Lung (tissue), 12 donors: ENCODE results near the gene RPL18. TPM values are rescaled to one million over a fixed set of nuclear protein-coding genes. Genes with fewer than 3 reads are reported as not detected.

ENCODE experiments used
- ATAC-seq: fragments of 200-7000 bp; cut with Tn5 transposase; one replicate; pipeline ENCODE4 v1.9.1; 2020; ENCODE audit warnings: moderate number of reproducible peaks; ENCODE audit not compliant: insufficient read depth, low FRiP score
- DNase-seq, 3 donors: peaks; one replicate each; pipeline ENCODE4 v3.0.0-alpha.2; 2013 to 2017
- H3K27ac ChIP-seq, 2 donors: one replicate each; pipeline ENCODE4 v1.5.1; 2013; ENCODE audit warnings: mild to moderate bottlenecking in 2 of 2, moderate library complexity in 2 of 2, control low read depth in 1 of 2, inconsistent platforms in 1 of 2, low read depth in 1 of 2, low read length in 1 of 2
- H3K27me3 ChIP-seq, 3 donors: one replicate each; pipeline ENCODE4 v1.5.1; 2013; ENCODE audit warnings: low read length in 2 of 3; ENCODE audit not compliant: control insufficient read depth in 3 of 3, insufficient read depth in 3 of 3
- H3K36me3 ChIP-seq, 4 donors: one replicate each; pipeline ENCODE4 v1.5.1; 2013; ENCODE audit warnings: low read length in 4 of 4, mild to moderate bottlenecking in 1 of 4, moderate library complexity in 1 of 4; ENCODE audit not compliant: control insufficient read depth in 4 of 4, insufficient read depth in 4 of 4
- H3K4me1 ChIP-seq, 5 donors: one replicate each; pipeline ENCODE4 v1.5.1; 2013; ENCODE audit warnings: low read length in 5 of 5, mild to moderate bottlenecking in 2 of 5, moderate library complexity in 1 of 5; ENCODE audit not compliant: control insufficient read depth in 5 of 5, insufficient read depth in 5 of 5
- H3K4me3 ChIP-seq: one replicate; pipeline ENCODE4 v1.5.1; 2013; ENCODE audit warnings: mild to moderate bottlenecking, control low read depth, moderate library complexity
- H3K9ac ChIP-seq, 2 donors: one replicate each; pipeline ENCODE4 v1.5.1; 2013; ENCODE audit warnings: low read length in 2 of 2, control low read depth in 1 of 2; ENCODE audit not compliant: insufficient read depth in 1 of 2
- H3K9me3 ChIP-seq, 4 donors: one replicate each; pipeline ENCODE4 v1.5.1; 2013; ENCODE audit warnings: low read length in 3 of 4, mild to moderate bottlenecking in 1 of 4, moderate library complexity in 1 of 4; ENCODE audit not compliant: control insufficient read depth in 4 of 4, insufficient read depth in 3 of 4
- WGBS, 2 donors: extraction: QIAGEN DNeasy Blood & Tissue Kit; methylation state at CpG; one replicate each; pipeline ENCODE4 v1.1.7; 2013; 5-methylcytosine and 5-hydroxymethylcytosine counted together
- polyA plus RNA-seq, 2 donors: library from polyadenylated mRNA; stranded (reverse); fragments of 200-250 nt; gene quantifications; one replicate each; pipeline ENCODE4 v1.2.1, GENCODE V29; 2013
- total RNA-seq, 2 donors: library from RNA; depleted of rRNA in 1 of 2; stranded (reverse); fragments of >200 nt in 1 of 2; gene quantifications; one replicate each; pipeline ENCODE4 v1.2.1, GENCODE V29; 2014 to 2021
- TF ChIP-seq, protein P1 (sequence below): IDR thresholded peaks from 2 replicates; pipeline ENCODE4 v1.5.1; 2012; ENCODE audit warnings: mild to moderate bottlenecking; ENCODE audit errors: control extremely low read depth, extremely low read depth
- donor health status: control.
- donor health status: control.
- donor health status: Bipolar disorder and iron deficiency.
- donor health status: healthy.
- donor health status: DM: yes; HTN: yes; CAD: no.

RPL18 gene
- total and polyA plus RNA-seq, 4 donors: 1,019 to 3,542 (median 1,407) TPM

DNA sequence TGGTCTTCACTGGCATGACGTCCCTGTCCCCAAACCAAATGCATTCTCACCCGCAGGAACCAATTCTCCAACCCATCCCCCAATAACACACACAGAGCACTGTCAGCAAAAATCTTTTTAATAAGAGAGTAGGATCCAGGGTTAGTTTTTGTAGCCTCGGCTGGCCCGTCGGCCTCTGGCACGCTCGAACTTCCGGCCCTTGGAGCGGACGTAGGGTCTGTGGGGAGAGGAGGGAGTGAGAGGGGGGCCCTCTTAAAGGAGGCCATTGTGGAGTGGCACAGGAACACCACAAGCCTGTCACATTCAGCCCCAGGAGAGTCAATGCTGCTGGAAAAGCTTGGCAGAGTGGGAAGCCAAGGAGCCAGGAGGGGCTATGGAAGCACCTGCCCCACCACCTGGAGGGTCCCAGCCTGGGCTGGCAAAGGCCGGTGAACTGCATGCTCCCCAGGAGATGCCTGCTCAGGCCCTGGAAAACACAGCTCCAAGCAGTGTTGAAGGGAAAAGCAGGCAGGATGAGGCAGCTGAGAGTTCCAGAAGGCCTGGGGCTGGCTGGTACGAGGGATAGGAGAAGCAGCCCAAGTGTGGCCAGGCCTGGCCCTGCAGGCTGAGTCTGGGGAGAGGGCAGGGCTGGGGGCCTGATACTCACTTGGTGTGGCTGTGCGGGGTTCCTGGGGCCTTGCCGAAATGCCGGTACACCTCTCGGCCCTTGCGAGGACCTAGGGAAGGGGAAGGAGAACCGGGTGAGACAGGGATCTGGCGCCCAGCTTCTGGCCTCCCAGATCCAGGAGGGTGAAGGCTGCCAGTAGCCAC lies 3.5 kb downstream of the RPL18 start:
- ATAC-seq (no peak), DNase-seq (no peak)
- no peak overlapping the region for H3K4me3 ChIP-seq
- H3K4me1 ChIP-seq: peaks cover 0 to 41% (median 20%) of the 10 kb centered on the region in 5 donors
- peaks cover 13 to 38% (median 22%) of the 10 kb centered on the region in 4 donors for H3K36me3 ChIP-seq
- no peaks in the 10 kb centered on the region for H3K27me3 ChIP-seq
- H3K27ac ChIP-seq: peak overlapping the region in 1 of 2 donors; percentile 78
- H3K9me3 ChIP-seq: no peaks in the 10 kb centered on the region
- TF ChIP-seq, protein P1, sequence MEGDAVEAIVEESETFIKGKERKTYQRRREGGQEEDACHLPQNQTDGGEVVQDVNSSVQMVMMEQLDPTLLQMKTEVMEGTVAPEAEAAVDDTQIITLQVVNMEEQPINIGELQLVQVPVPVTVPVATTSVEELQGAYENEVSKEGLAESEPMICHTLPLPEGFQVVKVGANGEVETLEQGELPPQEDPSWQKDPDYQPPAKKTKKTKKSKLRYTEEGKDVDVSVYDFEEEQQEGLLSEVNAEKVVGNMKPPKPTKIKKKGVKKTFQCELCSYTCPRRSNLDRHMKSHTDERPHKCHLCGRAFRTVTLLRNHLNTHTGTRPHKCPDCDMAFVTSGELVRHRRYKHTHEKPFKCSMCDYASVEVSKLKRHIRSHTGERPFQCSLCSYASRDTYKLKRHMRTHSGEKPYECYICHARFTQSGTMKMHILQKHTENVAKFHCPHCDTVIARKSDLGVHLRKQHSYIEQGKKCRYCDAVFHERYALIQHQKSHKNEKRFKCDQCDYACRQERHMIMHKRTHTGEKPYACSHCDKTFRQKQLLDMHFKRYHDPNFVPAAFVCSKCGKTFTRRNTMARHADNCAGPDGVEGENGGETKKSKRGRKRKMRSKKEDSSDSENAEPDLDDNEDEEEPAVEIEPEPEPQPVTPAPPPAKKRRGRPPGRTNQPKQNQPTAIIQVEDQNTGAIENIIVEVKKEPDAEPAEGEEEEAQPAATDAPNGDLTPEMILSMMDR: no peak
- 73 to 84% methylated on average over 17 to 19 of the region's 19 CpGs for WGBS, 2 donors
- H3K9ac ChIP-seq: no peak overlapping the region

- Histone ChIP-seq H3K36me3 (peaks cover 13 to 38% (median 22%) of the 10 kb centered on the region in 4 donors), H3K9ac (no peak within 1 kb of the TSS), H3K27ac (peak within 1 kb of the TSS in 1 of 2 donors; percentile 78), H3K9me3 (no peaks in the 10 kb centered on the region), H3K4me3 (peak within 1 kb of the TSS; percentile 14), H3K4me1 (peaks cover 0 to 38% (median 20%) of the 10 kb centered on the region in 5 donors), H3K27me3 (no peaks in the 10 kb centered on the region)
- peak; percentile 39 to 57 (median 40) for DNase-seq
- WGBS, 2 donors: 52 to 68% methylated on average over 29 to 31 of the region's 31 CpGs
- peak; percentile 10 for ATAC-seq
- TF ChIP-seq, protein P1: no peak
Measured at GRCh38 chr19:48614436-48615230, 4.3 kb downstream of the RPL18 start, which contains the start of gene FAM83E. FAM83E (minus strand) TSS chr19:48615076; CDS start chr19:48613372, 1,704 bp downstream.

DNA sequence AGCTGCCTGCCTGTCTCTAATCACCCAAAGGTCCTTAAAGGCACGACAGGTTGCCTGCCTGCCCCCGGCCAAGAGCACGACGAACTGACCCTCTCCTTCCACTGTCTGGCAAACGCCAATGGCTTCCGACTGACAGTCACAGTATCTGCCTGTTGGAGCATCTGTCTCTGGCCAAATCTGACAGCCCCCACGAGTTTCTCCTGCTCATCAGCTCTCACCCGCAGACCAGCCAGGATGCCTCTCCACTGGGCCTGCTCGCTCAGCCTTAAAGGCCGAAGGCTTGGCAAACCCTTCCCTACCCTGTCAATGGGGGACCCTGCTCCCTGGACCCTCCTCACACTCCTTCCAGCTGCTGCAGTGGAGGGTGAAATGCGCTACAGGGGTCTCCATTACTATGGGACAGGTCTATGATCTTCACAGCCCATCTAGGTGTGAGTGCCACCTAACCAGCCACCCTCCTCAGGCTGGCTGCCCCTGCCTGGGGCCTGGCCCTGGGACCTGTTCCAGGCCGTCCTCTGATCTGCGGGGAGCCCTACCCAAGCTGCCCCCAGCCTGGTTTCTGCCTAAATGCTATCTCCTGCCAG lies 5.0 kb downstream of the RPL18 start:
- TF ChIP-seq, protein P1: no peak
- Histone ChIP-seq H3K27me3 (no peaks in the 10 kb centered on the region), H3K4me3 (no peak overlapping the region), H3K9ac (no peak overlapping the region), H3K27ac (peak overlapping the region in 1 of 2 donors; percentile 78), H3K9me3 (no peaks in the 10 kb centered on the region), H3K4me1 (peaks cover 0 to 35% (median 20%) of the 10 kb centered on the region in 5 donors), H3K36me3 (peaks cover 13 to 38% (median 22%) of the 10 kb centered on the region in 4 donors)
- ATAC-seq (no peak), DNase-seq (no peak)
- WGBS, 2 donors: 68 to 84% methylated on average over 13 of the region's 13 CpGs
